CD4-positive, alpha-beta memory T cell (primary cell): ENCODE results near the gene CASP10. TPM values are rescaled to one million over a fixed set of nuclear protein-coding genes. Genes with fewer than 3 reads are reported as not detected.
"Not testable (repeated sequence)": the region's sequence is repeated elsewhere in the genome, so short reads cannot be mapped to it uniquely, and the experiment has no call there.

ENCODE experiments used
- CTCF ChIA-PET: fragments of 350-600 bp; sonication (Branson Sonifier 250); formaldehyde crosslinking; loops from one replicate; lab custom pipeline; 2021; ENCODE audit warnings: inconsistent platforms; ENCODE audit not compliant: partially characterized antibody; lab: Charles Lee
- POLR2A ChIA-PET: fragments of 350-600 bp; sonication (Branson Sonifier 250); formaldehyde crosslinking; loops from one replicate; lab custom pipeline; 2021; ENCODE audit not compliant: partially characterized antibody; lab: Charles Lee
- DNase-seq, 5 donors: peaks; one replicate each; pipeline versions ENCODE4 v3.0.0 to v3.0.0-alpha.2; 2020 to 2022; ENCODE audit warnings: mixed read lengths in 1 of 5
- H3K27ac ChIP-seq: one replicate; pipeline ENCODE4 v1.7.0; 2013; ENCODE audit warnings: low read depth, low read length
- H3K27me3 ChIP-seq: 2 replicates; pipeline ENCODE4 v1.7.0; 2013; ENCODE audit warnings: mild to moderate bottlenecking, low read length, moderate library complexity; ENCODE audit not compliant: insufficient read depth
- H3K36me3 ChIP-seq: 2 replicates; pipeline ENCODE4 v1.7.0; 2013; ENCODE audit warnings: mild to moderate bottlenecking, low read length, moderate library complexity; ENCODE audit not compliant: insufficient read depth
- H3K4me1 ChIP-seq: 2 replicates; pipeline ENCODE4 v1.7.0; 2013; ENCODE audit warnings: mild to moderate bottlenecking, low read length, moderate library complexity; ENCODE audit not compliant: insufficient read depth
- H3K4me3 ChIP-seq, 2 donors: one replicate each; pipeline ENCODE4 v1.7.0; 2013; ENCODE audit warnings: low read length in 2 of 2, mild to moderate bottlenecking in 1 of 2
- H3K9me3 ChIP-seq, 2 donors: one replicate each; pipeline ENCODE4 v1.7.0; 2013; ENCODE audit warnings: low read length in 2 of 2, control low read depth in 1 of 2; ENCODE audit not compliant: control insufficient read depth in 1 of 2
- H3K27ac Mint-ChIP-seq, 7 donors: one replicate each; pipeline ENCODE4 v1.8.0; 2020 to 2021; ENCODE audit warnings: mixed read lengths in 7 of 7, mild to moderate bottlenecking in 6 of 7, inconsistent platforms in 3 of 7, moderate library complexity in 3 of 7
- H3K27me3 Mint-ChIP-seq, 2 donors: one replicate each; pipeline ENCODE4 v1.8.0; 2020 to 2021; ENCODE audit warnings: mixed read lengths in 2 of 2
- H3K36me3 Mint-ChIP-seq, 2 donors: one replicate each; pipeline ENCODE4 v1.8.0; 2020 to 2021; ENCODE audit warnings: mixed read lengths in 2 of 2, inconsistent platforms in 1 of 2, mild to moderate bottlenecking in 1 of 2
- H3K4me1 Mint-ChIP-seq, 4 donors: one replicate each; pipeline ENCODE4 v1.8.0; 2020 to 2021; ENCODE audit warnings: mixed read lengths in 4 of 4, mild to moderate bottlenecking in 1 of 4
- H3K4me3 Mint-ChIP-seq, 8 donors: one replicate each; pipeline ENCODE4 v1.8.0; 2020 to 2021; ENCODE audit warnings: mixed read lengths in 8 of 8, mild to moderate bottlenecking in 7 of 8, moderate library complexity in 6 of 8, inconsistent platforms in 3 of 8
- H3K9me3 Mint-ChIP-seq, 8 donors: one replicate each; pipeline ENCODE4 v1.8.0; 2020 to 2021; ENCODE audit warnings: mixed read lengths in 8 of 8, mild to moderate bottlenecking in 5 of 8, inconsistent platforms in 3 of 8, moderate library complexity in 1 of 8
- intact Hi-C: fragments of 100-400 bp; cut with micrococcal nuclease; formaldehyde crosslinking; loops from one replicate; pipeline ENCODE4 v1.15.1; 2023
- polyA plus RNA-seq, 2 donors: library from polyadenylated mRNA; unstranded; fragments of 300-500 nt; fragmentation: Illumina TruSeq; gene quantifications; one replicate each; pipeline ENCODE4 v1.2.3, GENCODE V29; 2021
- total RNA-seq, 2 experiments: library from RNA; stranded (reverse); gene quantifications; one replicate each; pipeline ENCODE4 v1.2.3, GENCODE V29; 2021

CASP10 gene
- total and polyA plus RNA-seq, 4 experiments from 2014 or later, result 15.3 to 36.6 (median 23.0) TPM

DNA sequence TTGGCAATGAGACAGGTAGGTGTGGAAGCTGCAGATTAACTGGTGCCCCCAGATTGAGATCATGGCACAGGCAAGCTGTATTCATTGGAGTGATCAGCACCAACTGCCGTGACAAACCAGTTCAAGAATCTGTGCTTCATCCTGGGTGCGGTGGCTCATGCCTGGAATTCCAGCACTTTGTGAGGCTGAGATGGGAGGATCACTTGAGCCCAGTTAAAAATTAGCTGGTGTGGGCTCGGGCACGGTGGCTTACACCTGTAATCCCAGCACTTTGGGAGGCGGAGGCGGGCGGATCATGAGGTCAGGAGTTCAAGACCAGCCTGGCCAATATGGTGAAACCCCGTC is 33.1 kb upstream of the CASP10 start:
- POLR2A ChIA-PET, result interaction anchor here (8.3 kb wide), 1 partner anchor 33 kb away, joined by 84 read pairs; the partner anchor contains the start of gene CFLAR
- H3K4me1 Mint-ChIP-seq, result peaks cover 30 to 45% (median 38%) of the 10 kb centered on the region in 4 donors
- Histone ChIP-seq H3K36me3 (peaks cover 41% of the 10 kb centered on the region), H3K4me1 (peaks cover 27% of the 10 kb centered on the region)
- H3K4me3 ChIP-seq, H3K4me3 Mint-ChIP-seq, H3K9me3 Mint-ChIP-seq, H3K27me3 ChIP-seq, H3K27me3 Mint-ChIP-seq, intact Hi-C loops, DNase-seq, H3K27ac ChIP-seq, H3K9me3 ChIP-seq: not testable (repeated sequence)
- H3K27ac Mint-ChIP-seq, result peak overlapping the region in 6 of 7 donors; percentile 32 to 86 (median 62)
- H3K36me3 Mint-ChIP-seq, result peaks cover 58 to 66% of the 10 kb centered on the region in 2 donors
- CTCF ChIA-PET, result interaction anchor here (1.4 to 3.0 kb wide), 3 partner anchors 7 to 72 kb away, joined by 3 to 20 read pairs (median 5); no protein-coding TSS in a partner anchor

DNA sequence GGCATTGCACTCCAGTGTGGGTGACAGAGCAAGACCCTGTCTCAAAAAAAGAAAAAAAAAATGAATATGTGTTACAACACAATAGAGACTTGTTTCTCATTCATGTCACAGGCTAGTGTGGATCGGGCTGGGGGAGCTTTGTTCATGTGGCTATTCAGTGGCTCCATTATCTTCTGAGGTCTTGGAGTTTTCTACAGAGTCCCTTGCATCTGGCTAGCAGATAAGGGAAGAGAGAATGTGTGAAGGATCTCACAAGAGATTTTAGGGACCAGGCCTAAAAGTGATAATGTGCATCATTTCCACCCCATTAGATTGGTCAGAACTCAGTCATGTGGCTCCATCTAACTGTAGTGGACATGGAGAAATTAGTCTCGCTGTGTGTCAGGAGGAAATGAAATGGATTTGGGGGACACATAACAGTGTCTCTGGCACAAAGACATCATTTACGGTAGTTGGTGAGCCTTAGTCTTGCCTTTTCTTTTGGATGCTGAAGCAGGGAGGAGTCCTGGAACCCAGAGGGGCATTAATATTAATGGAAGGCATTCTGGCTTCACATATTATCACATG is 32.4 kb upstream of the CASP10 start:
- no peak overlapping the region for H3K4me3 ChIP-seq
- intact Hi-C loops, result no loop called here
- no peak for DNase-seq
- ChIA-PET POLR2A (interaction anchor here (0.9 to 8.3 kb wide), 3 partner anchors 10 to 34 kb away, joined by 4 to 84 read pairs (median 4); partner anchors contain the start of gene CFLAR), CTCF (interaction anchor here (1.0 to 3.0 kb wide), 4 partner anchors 8 to 82 kb away, joined by 3 to 20 read pairs (median 4); no protein-coding TSS in a partner anchor)
- no peaks in the 10 kb centered on the region for H3K9me3 ChIP-seq
- H3K4me1 ChIP-seq, result peaks cover 27% of the 10 kb centered on the region
- H3K27ac ChIP-seq, result peak overlapping the region; percentile 44
- Mint-ChIP-seq H3K27me3 (no peaks in the 10 kb centered on the region), H3K4me1 (peaks cover 28 to 46% (median 37%) of the 10 kb centered on the region in 4 donors), H3K27ac (peak overlapping the region; percentile 26 to 86 (median 69)), H3K36me3 (peaks cover 60 to 69% of the 10 kb centered on the region in 2 donors), H3K9me3 (no peaks in the 10 kb centered on the region), H3K4me3 (peak overlapping the region in 1 of 8 donors; percentile 1)
- H3K36me3 ChIP-seq, result peaks cover 47% of the 10 kb centered on the region
- no peaks in the 10 kb centered on the region for H3K27me3 ChIP-seq

DNA sequence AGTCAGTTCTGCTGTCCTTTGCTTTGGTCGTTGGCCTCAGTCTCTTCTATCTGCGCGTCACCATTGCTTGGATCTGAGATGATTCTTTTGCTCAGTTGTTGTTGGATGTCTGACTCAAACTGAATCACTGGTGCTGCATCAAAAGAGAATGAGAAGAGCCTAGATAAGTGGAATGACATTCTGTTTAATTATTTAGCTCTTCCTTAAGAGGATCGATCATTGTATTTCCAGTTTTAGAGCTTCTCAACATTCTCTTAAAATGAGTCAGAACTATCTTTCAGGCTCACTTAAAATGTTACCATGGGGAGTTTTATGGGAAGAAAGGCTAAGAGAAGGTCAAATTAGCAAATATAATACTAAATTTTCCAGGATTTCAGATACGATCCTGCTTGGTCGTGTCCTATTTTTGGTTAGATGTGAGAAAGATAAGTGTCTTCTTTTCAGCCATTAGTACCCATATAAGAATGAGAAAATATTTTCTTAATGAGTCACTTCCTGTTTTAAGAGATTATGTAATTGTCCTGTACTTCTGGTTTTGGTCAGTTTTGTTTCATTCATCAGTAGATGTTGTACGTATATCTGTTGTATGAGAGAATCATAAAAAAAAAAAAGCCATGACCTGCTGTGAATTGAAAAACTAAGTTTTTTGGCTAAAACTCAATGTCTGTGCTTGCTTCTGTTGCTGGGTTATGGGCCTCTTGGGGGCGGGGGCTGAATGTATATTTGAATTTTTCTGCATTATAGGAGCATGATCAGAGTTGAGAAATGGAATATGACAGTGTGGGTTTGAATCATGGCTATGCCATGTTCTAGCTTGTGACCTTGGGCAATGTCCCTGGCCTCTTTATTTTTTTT is 31.6 kb upstream of the CASP10 start:
- H3K27me3 Mint-ChIP-seq, result no peaks in the 10 kb centered on the region
- Histone ChIP-seq H3K4me1 (peaks cover 27% of the 10 kb centered on the region), H3K36me3 (peaks cover 55% of the 10 kb centered on the region), H3K27me3 (no peaks in the 10 kb centered on the region), H3K4me3 (no peak overlapping the region), H3K9me3 (no peaks in the 10 kb centered on the region), H3K27ac (peak overlapping the region; percentile 44)
- peak overlapping the region in 4 of 8 donors; percentile 31 to 47 (median 40) for H3K4me3 Mint-ChIP-seq
- peaks cover 61 to 75% of the 10 kb centered on the region in 2 donors for H3K36me3 Mint-ChIP-seq
- no peaks in the 10 kb centered on the region for H3K9me3 Mint-ChIP-seq
- peaks cover 28 to 46% (median 36%) of the 10 kb centered on the region in 4 donors for H3K4me1 Mint-ChIP-seq
- peak overlapping the region; percentile 59 to 88 (median 82) for H3K27ac Mint-ChIP-seq
- ChIA-PET POLR2A (interaction anchor here (0.9 to 8.3 kb wide), 3 partner anchors 9 to 34 kb away, joined by 4 to 84 read pairs (median 4); partner anchors contain the start of gene CFLAR), CTCF (interaction anchor here (1.0 to 1.7 kb wide), 4 partner anchors 9 to 82 kb away, joined by 3 to 5 read pairs (median 4); no protein-coding TSS in a partner anchor)
- DNase-seq, result no peak
- intact Hi-C loops, result no loop called here

DNA sequence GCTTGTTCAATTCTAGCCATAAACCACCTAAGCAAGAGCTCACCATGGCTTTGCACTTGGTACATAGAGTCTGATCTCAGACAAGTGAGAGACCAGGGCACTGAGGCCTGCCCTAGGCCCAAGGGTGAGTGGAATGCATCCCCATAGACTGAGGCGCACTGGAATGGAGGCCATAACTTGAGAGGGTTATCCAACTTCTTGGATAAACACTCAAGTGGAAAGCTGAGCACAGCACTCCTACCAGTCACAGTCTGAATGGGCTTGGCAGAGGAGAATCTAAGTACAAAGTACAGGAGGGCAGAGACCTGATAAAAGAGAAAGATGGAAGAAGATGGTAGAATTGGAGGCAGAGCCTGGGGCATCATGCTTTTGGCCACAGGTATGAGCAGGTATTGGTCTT is 30.4 kb upstream of the CASP10 start:
- Mint-ChIP-seq H3K4me1 (peaks cover 28 to 46% (median 36%) of the 10 kb centered on the region in 4 donors), H3K36me3 (peaks cover 56 to 79% of the 10 kb centered on the region in 2 donors), H3K9me3 (no peaks in the 10 kb centered on the region), H3K27me3 (no peaks in the 10 kb centered on the region), H3K27ac (peak overlapping the region; percentile 24 to 92 (median 51)), H3K4me3 (no peak overlapping the region)
- Histone ChIP-seq H3K27me3 (no peaks in the 10 kb centered on the region), H3K36me3 (peaks cover 59% of the 10 kb centered on the region), H3K4me1 (peaks cover 37% of the 10 kb centered on the region), H3K27ac (peak overlapping the region; percentile 46), H3K4me3 (no peak overlapping the region), H3K9me3 (no peaks in the 10 kb centered on the region)
- intact Hi-C loops, result no loop called here
- DNase-seq, result no peak
- ChIA-PET POLR2A (interaction anchor here (1.0 to 4.5 kb wide), 2 partner anchors 30 to 36 kb away, joined by 3 to 48 read pairs; partner anchors contain the start of gene CFLAR), CTCF (interaction anchor here (1.7 to 4.1 kb wide), 3 partner anchors 21 to 37 kb away, joined by 4 to 15 read pairs (median 4); no protein-coding TSS in a partner anchor)

DNA sequence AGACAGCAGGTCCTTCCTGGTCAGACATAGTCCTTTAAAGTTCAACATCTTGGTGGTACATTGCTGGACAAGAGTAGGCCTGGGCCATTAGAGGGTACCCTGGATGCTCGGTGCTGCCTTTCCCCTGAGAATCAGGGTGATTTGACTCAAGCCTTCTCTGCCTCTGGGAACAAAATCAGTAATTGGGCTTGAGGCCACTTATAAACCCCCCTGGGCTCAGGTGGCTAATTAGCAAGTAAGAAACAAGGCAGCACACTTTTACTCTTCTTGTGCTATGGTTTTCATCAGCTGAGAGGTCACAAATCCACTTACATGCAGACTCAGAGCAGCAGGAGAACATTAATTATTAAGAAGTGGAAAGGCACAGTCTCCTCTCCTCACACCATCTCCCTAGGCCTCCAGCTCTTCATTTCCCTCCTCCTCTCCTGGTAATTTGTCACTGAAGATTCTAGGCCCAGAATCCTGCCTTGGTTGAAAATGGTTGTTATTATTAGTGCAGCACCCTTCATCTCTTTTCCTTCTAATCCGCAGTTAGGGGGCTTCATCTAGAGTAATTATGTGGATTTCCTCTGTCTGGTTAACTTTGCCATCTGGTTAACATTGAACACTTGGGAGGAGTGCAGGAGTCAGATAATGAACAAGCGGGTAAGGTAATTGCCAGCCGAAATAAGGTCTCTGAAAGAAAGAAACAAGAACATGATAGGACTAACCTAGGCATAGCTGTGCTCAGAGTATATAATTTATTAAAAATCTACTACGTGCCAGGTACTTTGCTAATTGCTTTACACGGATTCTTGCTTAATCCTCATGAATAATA is 29.7 kb upstream of the CASP10 start:
- H3K27ac ChIP-seq, result no peak overlapping the region
- peaks cover 43% of the 10 kb centered on the region for H3K4me1 ChIP-seq
- POLR2A ChIA-PET, result interaction anchor here (1.0 to 4.5 kb wide), 3 partner anchors 31 to 37 kb away, joined by 3 to 48 read pairs (median 3); partner anchors contain the start of gene CFLAR
- H3K9me3 ChIP-seq, result no peaks in the 10 kb centered on the region
- no peaks in the 10 kb centered on the region for H3K27me3 ChIP-seq
- H3K9me3 Mint-ChIP-seq, result no peaks in the 10 kb centered on the region
- intact Hi-C loops, result no loop called here
- DNase-seq, result no peak
- peaks cover 63% of the 10 kb centered on the region for H3K36me3 ChIP-seq
- H3K27me3 Mint-ChIP-seq, result no peaks in the 10 kb centered on the region
- H3K27ac Mint-ChIP-seq, result peak overlapping the region; percentile 25 to 90 (median 56)
- H3K36me3 Mint-ChIP-seq, result peaks cover 63 to 86% of the 10 kb centered on the region in 2 donors
- H3K4me3 ChIP-seq, result no peak overlapping the region
- peaks cover 35 to 52% (median 42%) of the 10 kb centered on the region in 4 donors for H3K4me1 Mint-ChIP-seq
- CTCF ChIA-PET, result interaction anchor here (0.9 to 4.1 kb wide), 6 partner anchors 22 to 84 kb away, joined by 3 to 15 read pairs (median 4); no protein-coding TSS in a partner anchor
- H3K4me3 Mint-ChIP-seq, result no peak overlapping the region

DNA sequence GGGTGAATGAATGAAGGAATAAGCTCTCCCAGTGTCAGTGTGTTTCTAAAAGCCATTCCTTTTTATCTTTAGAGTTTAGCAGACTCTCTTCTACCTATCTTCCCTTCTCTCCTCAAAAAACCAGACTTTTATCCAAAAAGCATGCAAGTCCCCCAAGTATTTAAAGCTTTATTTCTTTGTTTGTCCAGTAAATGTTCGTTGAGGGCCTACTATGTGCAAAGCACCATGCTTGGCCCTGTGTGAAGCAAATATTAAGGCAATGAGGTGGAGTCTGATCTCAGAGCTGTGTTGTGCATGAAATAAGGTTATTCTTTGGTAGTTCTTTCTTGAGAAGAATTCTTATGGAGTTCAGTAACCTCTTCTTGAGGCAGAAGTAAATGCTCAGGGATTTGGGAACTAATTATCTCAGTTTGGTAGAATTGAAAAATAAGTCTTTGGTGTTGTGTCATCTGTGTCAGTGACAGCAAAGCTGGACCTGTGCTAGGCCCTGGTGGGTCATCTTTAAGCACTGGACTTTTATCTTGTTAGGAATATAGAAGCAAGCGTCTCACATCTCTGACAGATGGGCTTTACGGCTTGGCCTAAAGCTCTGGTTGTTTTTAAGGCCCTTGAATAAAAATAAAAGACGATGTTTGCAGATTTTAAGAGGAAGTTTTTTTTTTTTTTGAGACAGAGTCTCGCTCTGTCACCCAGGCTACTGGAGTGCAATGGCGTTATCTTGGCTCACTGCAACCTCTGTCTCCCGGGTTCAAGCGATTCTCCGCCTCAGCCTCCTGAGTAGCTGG is 28.1 kb upstream of the CASP10 start:
- Histone ChIP-seq H3K9me3 (no peaks in the 10 kb centered on the region), H3K4me3 (no peak overlapping the region), H3K4me1 (peaks cover 46% of the 10 kb centered on the region), H3K27ac (no peak overlapping the region), H3K36me3 (peaks cover 59% of the 10 kb centered on the region), H3K27me3 (no peaks in the 10 kb centered on the region)
- Mint-ChIP-seq H3K9me3 (no peaks in the 10 kb centered on the region), H3K27ac (peak overlapping the region in 5 of 7 donors; percentile 12 to 69 (median 21)), H3K4me1 (peaks cover 29 to 43% (median 34%) of the 10 kb centered on the region in 4 donors), H3K27me3 (no peaks in the 10 kb centered on the region), H3K36me3 (peaks cover 56 to 77% of the 10 kb centered on the region in 2 donors), H3K4me3 (no peak overlapping the region)
- CTCF ChIA-PET, result interaction anchor here (0.7 to 4.1 kb wide), 10 partner anchors 10 to 568 kb away, joined by 3 to 15 read pairs (median 4); partner anchors contain the start of genes AOX1 and CFLAR
- POLR2A ChIA-PET, result interaction anchor here (0.8 to 4.5 kb wide), 6 partner anchors 14 to 83 kb away, joined by 3 to 48 read pairs (median 4); partner anchors contain the start of genes CFLAR and NDUFB3
- no peak for DNase-seq
- intact Hi-C loops, result loop anchor here (5.0 kb wide), 1 partner anchor 193 kb away; the partner anchor contains the start of gene ORC2
